ENCODE results near the gene TRMT5.

Gene TRMT5

DNA sequence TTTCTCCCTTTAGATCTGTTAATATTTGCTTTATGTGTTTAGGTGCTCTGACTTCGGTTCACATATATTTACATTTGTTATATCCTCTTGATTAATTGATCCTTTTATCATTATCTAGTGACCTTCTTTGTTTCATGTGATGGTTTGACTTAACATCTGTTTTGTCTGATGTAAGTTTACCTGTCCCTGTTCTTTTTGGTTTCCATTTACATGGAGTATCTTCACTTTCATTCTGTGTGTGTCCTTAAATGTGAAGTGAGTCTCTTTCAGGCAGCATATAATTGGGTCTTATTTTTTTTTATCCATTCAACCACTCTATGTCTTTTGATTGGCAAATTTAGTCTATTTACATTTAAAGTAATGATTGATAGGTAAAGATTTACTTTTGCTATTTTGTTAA, 24.2 kb downstream of the TRMT5 start:
- no peaks in the 10 kb centered on the region for H3K79me2 ChIP-seq (ENCODE audit: low read length)
- H3K9me2 ChIP-seq (replicated peaks; ENCODE audit: insufficient read depth, low read length): no peaks in the 10 kb centered on the region
- H3K27me3 ChIP-seq (replicated peaks; ENCODE audit: insufficient read depth, low read length): no peaks in the 10 kb centered on the region
- no peak for DNase-seq
- no peaks in the 10 kb centered on the region for H3K4me1 ChIP-seq (ENCODE audit: low read length)
- no peak for TF ChIP-seq CTCF (IDR thresholded peaks at IDR 0.05; ENCODE audit: low read length)
- TF ChIP-seq EZH2phosphoT487 (IDR thresholded peaks at IDR 0.05; ENCODE audit: low read length): no peak
- TF ChIP-seq EZH2 (optimal IDR thresholded peaks at IDR 0.05; ENCODE audit: low read depth, low read length): no peak
- no peak overlapping the region for H3K4me3 ChIP-seq (ENCODE audit: low read length)
- H2AFZ ChIP-seq (ENCODE audit: low read length): no peak overlapping the region
- H3K36me3 ChIP-seq (replicated peaks; ENCODE audit: insufficient read depth, low read length): no peaks in the 10 kb centered on the region
- H3K9me3 ChIP-seq (replicated peaks; ENCODE audit: insufficient read depth, low read length): no peaks in the 10 kb centered on the region
- no peak overlapping the region for H3K4me2 ChIP-seq (ENCODE audit: low read depth, low read length)
- H3K27ac ChIP-seq (ENCODE audit: low read length): no peak overlapping the region
- no peaks in the 10 kb centered on the region for H4K20me1 ChIP-seq (ENCODE audit: insufficient read depth, low read length)
- no peaks in the 10 kb centered on the region for H3F3A ChIP-seq (ENCODE audit: insufficient read depth, low read length)
- H3K9ac ChIP-seq (ENCODE audit: low read length): no peak overlapping the region

- Histone ChIP-seq H3K9me3 (replicated peaks; ENCODE audit: insufficient read depth, low read length) (no peaks in the 10 kb centered on the region), H3F3A (ENCODE audit: insufficient read depth, low read length) (no peaks in the 10 kb centered on the region), H3K27me3 (replicated peaks; ENCODE audit: insufficient read depth, low read length) (no peaks in the 10 kb centered on the region), H3K79me2 (ENCODE audit: low read length) (no peaks in the 10 kb centered on the region), H3K9me2 (replicated peaks; ENCODE audit: insufficient read depth, low read length) (no peaks in the 10 kb centered on the region), H3K4me3 (ENCODE audit: low read length) (no peak overlapping the region), H4K20me1 (ENCODE audit: insufficient read depth, low read length) (no peaks in the 10 kb centered on the region), H3K4me1 (ENCODE audit: low read length) (no peaks in the 10 kb centered on the region), H2AFZ (ENCODE audit: low read length) (no peak overlapping the region), H3K9ac (ENCODE audit: low read length) (no peak overlapping the region), H3K27ac (ENCODE audit: low read length) (no peak overlapping the region), H3K36me3 (replicated peaks; ENCODE audit: insufficient read depth, low read length) (no peaks in the 10 kb centered on the region), H3K4me2 (ENCODE audit: low read depth, low read length) (no peak overlapping the region)
- no peak for TF ChIP-seq EZH2phosphoT487 (IDR thresholded peaks at IDR 0.05; ENCODE audit: low read length)
- no peak for TF ChIP-seq EZH2 (optimal IDR thresholded peaks at IDR 0.05; ENCODE audit: low read depth, low read length)
- no peak for TF ChIP-seq CTCF (IDR thresholded peaks at IDR 0.05; ENCODE audit: low read length)
- no peak for DNase-seq
Measured at GRCh38 chr14:60956202-60956601, 24.7 kb downstream of the TRMT5 start.

DNA sequence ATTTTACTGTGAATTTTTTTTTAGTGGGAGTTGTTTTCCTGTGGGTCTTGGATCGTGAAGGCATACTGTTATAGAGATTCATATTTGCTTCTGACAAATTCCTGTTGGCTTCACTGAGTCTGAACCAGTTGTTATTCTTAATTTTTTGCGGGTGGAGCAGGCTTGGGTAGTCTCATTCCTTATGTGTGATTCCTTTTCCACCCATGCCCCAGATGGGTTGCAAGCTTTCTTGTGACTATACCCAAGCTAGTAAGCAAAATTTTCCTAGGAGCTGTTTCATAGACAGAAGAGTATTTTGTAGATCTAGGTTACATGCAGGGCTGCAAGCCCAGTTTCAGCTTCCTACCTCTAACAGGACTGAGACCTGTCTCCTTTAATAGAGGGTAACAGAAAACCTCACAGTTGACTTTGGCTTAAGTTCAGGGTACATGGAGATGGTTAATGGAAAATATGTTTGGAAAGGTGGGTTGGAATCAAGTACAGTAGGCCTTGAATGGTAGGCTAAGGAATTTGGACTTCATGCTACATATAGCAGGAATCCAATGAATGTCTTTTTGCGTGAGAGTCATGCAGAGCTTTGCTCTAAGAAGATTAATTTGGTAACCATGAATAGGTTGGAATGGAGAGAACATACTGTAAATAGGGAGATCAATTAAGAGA, 29.0 kb downstream of the TRMT5 start:
- Histone ChIP-seq H3K79me2 (ENCODE audit: low read length) (no peaks in the 10 kb centered on the region), H2AFZ (ENCODE audit: low read length) (no peak overlapping the region), H3K4me1 (ENCODE audit: low read length) (no peaks in the 10 kb centered on the region), H3K9me3 (replicated peaks; ENCODE audit: insufficient read depth, low read length) (no peaks in the 10 kb centered on the region), H3K9ac (ENCODE audit: low read length) (no peak overlapping the region), H3K4me2 (ENCODE audit: low read depth, low read length) (no peak overlapping the region), H3K27me3 (replicated peaks; ENCODE audit: insufficient read depth, low read length) (no peaks in the 10 kb centered on the region), H3K27ac (ENCODE audit: low read length) (no peak overlapping the region), H3K36me3 (replicated peaks; ENCODE audit: insufficient read depth, low read length) (no peaks in the 10 kb centered on the region), H4K20me1 (ENCODE audit: insufficient read depth, low read length) (no peaks in the 10 kb centered on the region), H3K4me3 (ENCODE audit: low read length) (no peak overlapping the region), H3F3A (ENCODE audit: insufficient read depth, low read length) (no peaks in the 10 kb centered on the region), H3K9me2 (replicated peaks; ENCODE audit: insufficient read depth, low read length) (no peaks in the 10 kb centered on the region)
- no peak for DNase-seq
- TF ChIP-seq EZH2phosphoT487 (IDR thresholded peaks at IDR 0.05; ENCODE audit: low read length) (no peak), CTCF (IDR thresholded peaks at IDR 0.05; ENCODE audit: low read length) (no peak), EZH2 (optimal IDR thresholded peaks at IDR 0.05; ENCODE audit: low read depth, low read length) (no peak)

Measured in MM.1S (cell line).